SK-N-MC (cell line): Measurements from ENCODE around the gene HOXC13.
A peak's percentile ranks its signal among the peaks of the same experiment; 100 is the strongest.

ENCODE experiments used
- DNase-seq: peaks from one replicate; pipeline ENCODE4 v3.0.0-alpha.2; 2011; ENCODE audit warnings: low read depth, low spot score
- H3K27ac ChIP-seq: fragments of 200-600 bp; sonication (generic); 2 replicates; pipeline ENCODE4 v1.5.1; 2016; ENCODE audit warnings: mixed run types
- H3K36me3 ChIP-seq: fragments of 200-600 bp; sonication (generic); 2 replicates; pipeline ENCODE4 v1.6.1; 2017; ENCODE audit warnings: antibody characterized with exemption, low read length, mixed read lengths; ENCODE audit not compliant: insufficient read depth
- H3K4me3 ChIP-seq: fragments of 200-600 bp; sonication (generic); 2 replicates; pipeline ENCODE4 v1.5.1; 2016
- H3K9ac ChIP-seq: fragments of 200-600 bp; sonication (generic); 2 replicates; pipeline ENCODE4 v1.8.0; 2017; ENCODE audit warnings: mixed run types, mixed read lengths; ENCODE audit not compliant: insufficient read length
- H3K9me3 ChIP-seq: fragments of 200-600 bp; sonication (generic); 2 replicates; pipeline ENCODE4 v1.6.1; 2017; ENCODE audit warnings: low read depth, mild to moderate bottlenecking, antibody characterized with exemption, low read length, moderate library complexity, mixed read lengths
- EZH2 ChIP-seq: fragments of 200-600 bp; sonication (generic); IDR thresholded peaks from one replicate; pipeline ENCODE4 v1.6.1; 2017; ENCODE audit warnings: antibody characterized with exemption
- FOXP2 ChIP-seq: optimal IDR thresholded peaks from 2 replicates; pipeline ENCODE3; 2011; ENCODE audit warnings: mild to moderate bottlenecking, moderate library complexity; ENCODE audit not compliant: insufficient read depth; ENCODE audit errors: extremely low read length, control extremely low read depth
- POLR2AphosphoS5 ChIP-seq: IDR thresholded peaks from 2 replicates; pipeline ENCODE4 v1.6.1; 2012; ENCODE audit warnings: mild to moderate bottlenecking, low read depth, low read length, borderline replicate concordance

HOXC13 gene, protein sequence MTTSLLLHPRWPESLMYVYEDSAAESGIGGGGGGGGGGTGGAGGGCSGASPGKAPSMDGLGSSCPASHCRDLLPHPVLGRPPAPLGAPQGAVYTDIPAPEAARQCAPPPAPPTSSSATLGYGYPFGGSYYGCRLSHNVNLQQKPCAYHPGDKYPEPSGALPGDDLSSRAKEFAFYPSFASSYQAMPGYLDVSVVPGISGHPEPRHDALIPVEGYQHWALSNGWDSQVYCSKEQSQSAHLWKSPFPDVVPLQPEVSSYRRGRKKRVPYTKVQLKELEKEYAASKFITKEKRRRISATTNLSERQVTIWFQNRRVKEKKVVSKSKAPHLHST

DNA sequence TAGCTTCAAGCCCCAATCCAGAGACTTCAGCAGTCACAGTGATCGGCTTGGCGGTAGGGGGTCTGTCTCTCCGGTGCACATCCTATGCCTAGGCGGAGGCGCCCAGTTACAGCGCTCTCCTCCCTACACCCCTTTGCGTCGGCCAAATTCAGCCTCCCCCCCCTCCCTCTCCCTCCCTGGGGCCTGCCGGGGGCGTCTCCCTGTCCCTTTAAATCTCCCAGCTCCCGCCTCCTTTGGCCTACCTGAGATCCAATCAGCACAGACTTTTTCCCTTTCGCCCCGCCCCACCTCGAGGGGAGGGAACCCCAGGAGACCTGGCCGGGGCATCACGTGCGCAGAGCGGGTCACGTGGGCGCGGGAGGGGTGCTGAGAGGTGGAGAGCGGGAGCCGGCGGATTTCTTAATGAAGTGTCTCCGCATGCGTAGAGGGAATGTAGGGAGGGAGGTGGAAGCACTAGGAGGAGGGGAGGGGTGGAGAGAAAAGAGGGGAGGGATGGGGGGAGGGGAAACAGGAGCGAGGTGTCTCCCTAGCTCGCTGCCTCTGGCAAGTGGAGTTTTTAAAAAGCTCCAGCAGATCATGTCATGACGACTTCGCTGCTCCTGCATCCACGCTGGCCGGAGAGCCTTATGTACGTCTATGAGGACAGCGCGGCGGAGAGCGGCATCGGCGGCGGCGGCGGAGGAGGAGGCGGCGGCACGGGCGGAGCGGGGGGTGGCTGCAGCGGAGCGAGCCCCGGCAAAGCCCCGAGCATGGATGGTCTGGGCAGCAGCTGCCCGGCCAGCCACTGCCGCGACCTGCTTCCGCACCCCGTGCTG is at the start of gene HOXC13:
TSS of gene HOXC13 (plus strand) at position 506 of the 815 bp plus-strand sequence. CDS start at position 582, 76 bp downstream.
- peak within 1 kb of the TSS; percentile 78 for H3K9ac ChIP-seq
- no peaks in the 10 kb centered on the region for H3K9me3 ChIP-seq
- DNase-seq = peak; percentile 98
- peak within 1 kb of the TSS; percentile 91 for H3K4me3 ChIP-seq
- no peaks in the 10 kb centered on the region for H3K36me3 ChIP-seq
- H3K27ac ChIP-seq = no peak within 1 kb of the TSS; the same call in 1 of the 2 replicates
- TF ChIP-seq FOXP2 = no peak
- peak; percentile 47; the same call in 1 of the 2 replicates for TF ChIP-seq POLR2AphosphoS5

DNA sequence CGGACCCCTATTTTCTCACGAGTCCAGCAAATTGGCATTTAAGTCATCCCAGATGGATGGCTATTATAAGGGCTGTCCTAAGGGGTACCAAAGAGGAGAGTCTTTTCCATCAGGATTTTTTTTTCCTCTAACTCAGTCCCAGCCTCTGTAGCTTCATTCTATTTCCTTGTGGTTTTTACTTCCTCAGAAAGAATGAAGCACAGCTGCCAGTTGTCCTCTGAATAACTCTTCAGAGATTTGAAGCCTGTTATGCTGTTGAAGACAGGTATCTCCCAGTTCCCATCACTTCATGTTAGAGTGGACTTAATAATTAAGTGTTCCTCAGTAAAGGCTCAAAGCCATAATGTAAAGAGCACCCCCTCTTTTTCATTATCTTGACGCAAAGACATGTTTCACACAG is 48.5 kb upstream of the HOXC13 start:
- no peaks in the 10 kb centered on the region for H3K36me3 ChIP-seq
- H3K9ac ChIP-seq = no peak overlapping the region
- no peak overlapping the region for H3K4me3 ChIP-seq
- H3K9me3 ChIP-seq = no peaks in the 10 kb centered on the region
- no peak overlapping the region for H3K27ac ChIP-seq
- no peak for DNase-seq
- TF ChIP-seq FOXP2 = no peak
- TF ChIP-seq POLR2AphosphoS5 = no peak
- no peak for TF ChIP-seq EZH2

DNA sequence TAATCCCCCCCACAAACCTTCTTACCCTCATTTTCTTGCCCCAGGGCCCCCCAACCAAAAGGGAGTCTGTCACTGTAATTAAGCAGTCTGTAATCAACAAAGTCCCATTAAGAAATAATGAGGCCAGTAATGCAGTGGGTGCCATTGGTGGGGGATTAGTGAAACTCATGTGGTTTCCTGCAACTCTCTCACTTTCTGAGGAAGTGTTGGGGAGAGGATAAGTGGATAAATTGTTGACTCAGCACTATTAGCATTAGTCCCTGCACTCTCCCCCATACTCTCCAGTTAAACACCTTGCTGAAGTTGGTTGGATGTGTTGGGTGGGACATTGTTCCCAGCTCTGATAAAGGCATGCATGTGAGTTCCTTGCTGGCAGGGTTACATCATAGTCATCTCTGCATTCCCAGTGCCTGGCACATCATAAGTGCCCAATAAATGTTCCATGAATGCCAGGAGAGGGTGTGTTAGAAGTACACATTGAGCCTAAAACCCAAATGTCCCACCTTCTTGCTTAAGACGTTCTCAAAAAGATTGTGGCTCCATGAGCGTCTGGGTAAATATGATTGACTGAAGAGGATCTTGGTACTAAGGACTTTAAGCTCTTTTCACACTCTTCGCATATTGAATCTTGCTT is 45.8 kb upstream of the HOXC13 start:
- TF ChIP-seq POLR2AphosphoS5 (no peak; the same call in 1 of the 2 replicates), EZH2 (no peak), FOXP2 (no peak)
- Histone ChIP-seq H3K9me3 (no peaks in the 10 kb centered on the region), H3K9ac (no peak overlapping the region), H3K36me3 (no peaks in the 10 kb centered on the region), H3K27ac (no peak overlapping the region), H3K4me3 (no peak overlapping the region)
- DNase-seq = no peak

DNA sequence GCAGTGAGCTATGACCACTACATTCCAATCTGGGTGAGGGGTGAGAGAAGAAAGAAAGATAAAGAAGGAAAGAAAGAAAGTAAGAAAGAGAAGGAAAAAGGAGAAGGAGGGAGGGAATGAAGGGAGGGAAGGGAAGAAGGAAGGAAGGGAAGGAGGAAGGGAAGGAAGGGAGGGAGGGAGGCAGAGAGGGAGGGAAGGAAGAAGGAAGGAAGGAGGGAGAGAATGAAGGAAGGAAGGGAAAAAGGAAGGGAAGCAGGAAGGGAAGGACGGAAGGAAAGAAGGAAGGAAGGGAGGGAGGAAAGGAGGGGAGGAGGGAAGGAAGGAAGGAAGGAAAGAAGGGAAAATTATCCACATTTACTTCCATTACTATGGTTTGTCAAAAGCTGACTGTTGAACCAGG is 39.4 kb upstream of the HOXC13 start:
- no peak overlapping the region for H3K27ac ChIP-seq
- TF ChIP-seq EZH2 (no peak), FOXP2 (no peak), POLR2AphosphoS5 (no peak)
- no peak overlapping the region for H3K4me3 ChIP-seq
- no peak for DNase-seq
- H3K9ac ChIP-seq = no peak overlapping the region
- no peaks in the 10 kb centered on the region for H3K36me3 ChIP-seq
- H3K9me3 ChIP-seq = no peaks in the 10 kb centered on the region

DNA sequence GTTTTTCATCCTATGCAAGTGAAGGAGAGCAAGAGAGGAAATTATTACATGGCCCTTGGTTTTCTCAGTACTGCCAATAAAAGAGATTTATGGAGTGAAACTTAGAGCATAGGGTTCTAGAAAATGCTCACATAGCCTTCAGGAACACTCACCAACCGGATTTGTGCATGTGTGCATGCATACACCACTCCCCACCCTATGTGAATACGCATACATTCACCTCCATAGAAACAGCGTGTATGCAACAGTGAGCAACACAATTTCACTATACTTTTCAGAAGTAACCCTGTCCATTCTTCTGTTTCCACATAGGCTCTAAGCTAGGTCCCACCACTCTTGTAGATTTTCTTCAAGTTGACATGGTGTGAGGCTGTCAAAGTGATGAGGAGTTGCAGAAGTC is 31.5 kb upstream of the HOXC13 start:
- H3K4me3 ChIP-seq = no peak overlapping the region
- no peak for TF ChIP-seq POLR2AphosphoS5
- no peak for TF ChIP-seq EZH2
- TF ChIP-seq FOXP2 = no peak
- no peaks in the 10 kb centered on the region for H3K9me3 ChIP-seq
- DNase-seq = no peak
- no peak overlapping the region for H3K9ac ChIP-seq
- no peaks in the 10 kb centered on the region for H3K36me3 ChIP-seq
- H3K27ac ChIP-seq = no peak overlapping the region

DNA sequence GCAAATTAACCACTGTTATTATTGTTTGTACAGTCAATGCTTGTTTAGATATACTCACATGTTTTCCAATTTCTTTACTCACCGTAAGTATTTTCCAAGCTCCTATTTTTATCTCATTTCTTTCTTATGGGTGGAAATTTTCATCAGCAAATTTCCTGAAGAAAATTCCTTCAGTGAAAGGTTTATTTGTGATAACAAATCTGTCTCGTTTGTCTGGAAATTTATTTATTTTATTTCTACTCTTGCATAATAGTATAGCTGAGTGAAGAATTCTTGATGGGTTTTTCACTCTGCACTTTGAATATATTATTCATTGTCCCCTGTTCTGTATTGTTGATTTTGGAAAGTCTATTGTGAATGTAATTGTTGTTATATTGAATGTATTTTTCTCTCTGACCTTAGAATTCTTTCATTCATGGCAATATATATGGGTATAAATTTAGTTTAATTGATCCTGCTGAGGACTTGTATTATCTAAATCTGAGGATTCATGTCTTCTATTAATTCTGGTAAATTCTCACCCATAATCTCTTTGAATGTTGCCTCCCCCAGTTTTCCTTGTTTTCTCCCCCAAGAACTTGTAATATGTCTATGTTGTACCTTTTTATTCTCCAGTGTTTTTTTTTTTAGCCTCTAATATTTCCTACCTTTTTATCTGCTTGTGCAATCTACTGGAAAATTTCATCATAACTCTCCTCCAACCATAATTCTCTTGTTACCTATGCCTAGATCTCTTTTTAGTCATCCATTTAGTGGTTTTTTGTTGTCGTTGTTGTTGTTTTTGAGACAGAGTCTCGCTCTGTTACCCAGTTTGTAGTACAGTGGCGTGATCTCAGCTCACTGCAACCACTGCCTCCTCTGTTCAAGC is 21.6 kb upstream of the HOXC13 start:
- TF ChIP-seq POLR2AphosphoS5 (no peak), EZH2 (no peak), FOXP2 (no peak)
- Histone ChIP-seq H3K27ac (no peak overlapping the region), H3K9me3 (no peaks in the 10 kb centered on the region), H3K36me3 (no peaks in the 10 kb centered on the region), H3K4me3 (no peak overlapping the region), H3K9ac (no peak overlapping the region)
- DNase-seq = no peak

DNA sequence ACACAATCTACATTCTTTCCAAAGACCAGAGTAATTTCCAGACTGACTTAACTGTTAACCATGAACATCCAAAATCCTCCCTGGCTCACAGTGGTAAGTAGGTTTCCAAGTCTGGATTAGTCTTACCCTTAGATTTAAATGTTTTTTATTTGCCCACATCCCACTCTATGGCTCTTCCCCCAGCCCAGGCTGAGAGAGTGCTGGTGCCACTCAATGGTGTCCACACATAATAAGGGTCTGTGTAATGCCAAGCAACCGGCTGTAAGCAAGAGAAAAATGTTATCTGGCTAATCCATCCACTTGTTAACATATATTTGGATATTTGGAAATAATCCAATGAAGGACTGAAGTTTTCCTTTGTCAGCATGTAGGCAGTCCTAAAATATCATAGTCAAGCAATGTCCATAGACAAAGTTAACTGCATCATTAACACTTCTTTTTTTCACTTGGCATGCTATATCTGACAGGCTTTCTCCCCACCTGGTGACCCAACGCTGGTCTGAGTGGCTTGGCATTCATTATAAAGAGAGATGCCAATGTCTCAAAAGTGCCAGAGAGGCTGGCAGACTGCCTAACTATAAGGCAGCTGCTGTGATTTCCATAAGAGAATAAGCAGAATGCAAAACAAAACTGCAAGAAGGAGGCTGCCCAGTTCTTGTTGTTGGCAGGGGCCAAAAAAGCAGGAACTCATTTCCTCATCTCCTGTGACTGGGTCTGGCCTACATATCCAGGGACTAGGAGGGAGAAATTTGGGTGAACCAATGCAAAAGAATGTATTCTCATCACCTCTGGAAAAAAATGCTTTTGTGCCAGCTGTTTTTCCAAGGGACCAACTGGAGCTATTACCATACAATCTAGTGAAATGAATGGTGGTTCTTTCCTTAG is 13.9 kb upstream of the HOXC13 start:
- Histone ChIP-seq H3K9ac (no peak overlapping the region), H3K36me3 (no peaks in the 10 kb centered on the region), H3K27ac (no peak overlapping the region), H3K9me3 (no peaks in the 10 kb centered on the region), H3K4me3 (no peak overlapping the region)
- no peak for DNase-seq
- TF ChIP-seq FOXP2 (no peak), POLR2AphosphoS5 (no peak), EZH2 (no peak)
